Fibroblast of villous mesenchyme (primary cell): Measurements from ENCODE around the gene BUD23. TPM values are rescaled to one million over a fixed set of nuclear protein-coding genes. Genes with fewer than 3 reads are reported as not detected.
"Not testable (repeated sequence)": the region's sequence is repeated elsewhere in the genome, so short reads cannot be mapped to it uniquely, and the experiment has no call there.

Source experiments
- DNase-seq: peaks from one replicate; pipeline ENCODE4 v3.0.0-alpha.2; 2010; ENCODE audit warnings: low read depth
- H3K4me3 ChIP-seq: 2 replicates; pipeline ENCODE4 v1.5.1; 2011; ENCODE audit warnings: low read depth, mild to moderate bottlenecking, low read length
- total RNA-seq: library from RNA; depleted of rRNA; stranded (reverse); fragments of >200 nt; gene quantifications from 2 replicates; pipeline ENCODE4 v1.2.3, GENCODE V29; 2012
- TF ChIP-seq, protein P1 (sequence below): IDR thresholded peaks from 2 replicates; pipeline ENCODE4 v1.5.1; 2012; ENCODE audit warnings: low read depth, mild to moderate bottlenecking, low read length; ENCODE audit not compliant: insufficient read depth

The BUD23 gene
- total RNA-seq, 1 donor: 39.7 TPM

DNA sequence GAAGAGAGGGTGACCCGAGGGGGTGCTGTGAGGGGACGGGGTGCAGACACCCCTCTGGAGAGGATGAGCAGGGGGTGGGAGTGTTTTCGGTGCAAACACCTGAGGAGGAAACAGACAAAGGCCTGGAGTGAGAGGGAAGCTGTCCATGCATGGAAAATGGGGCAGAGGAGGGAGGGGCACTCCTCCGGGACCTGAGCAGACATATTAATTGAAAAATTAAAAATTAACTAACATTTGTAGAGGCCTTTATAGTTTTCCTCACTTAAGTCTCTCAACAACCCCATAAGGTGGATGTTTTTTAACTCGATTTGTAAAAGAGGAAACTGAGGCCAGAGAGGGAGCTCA, 14.5 kb upstream of the BUD23 start:
- H3K4me3 ChIP-seq: peak overlapping the region; percentile 73
- no peak for DNase-seq
- TF ChIP-seq, protein P1, sequence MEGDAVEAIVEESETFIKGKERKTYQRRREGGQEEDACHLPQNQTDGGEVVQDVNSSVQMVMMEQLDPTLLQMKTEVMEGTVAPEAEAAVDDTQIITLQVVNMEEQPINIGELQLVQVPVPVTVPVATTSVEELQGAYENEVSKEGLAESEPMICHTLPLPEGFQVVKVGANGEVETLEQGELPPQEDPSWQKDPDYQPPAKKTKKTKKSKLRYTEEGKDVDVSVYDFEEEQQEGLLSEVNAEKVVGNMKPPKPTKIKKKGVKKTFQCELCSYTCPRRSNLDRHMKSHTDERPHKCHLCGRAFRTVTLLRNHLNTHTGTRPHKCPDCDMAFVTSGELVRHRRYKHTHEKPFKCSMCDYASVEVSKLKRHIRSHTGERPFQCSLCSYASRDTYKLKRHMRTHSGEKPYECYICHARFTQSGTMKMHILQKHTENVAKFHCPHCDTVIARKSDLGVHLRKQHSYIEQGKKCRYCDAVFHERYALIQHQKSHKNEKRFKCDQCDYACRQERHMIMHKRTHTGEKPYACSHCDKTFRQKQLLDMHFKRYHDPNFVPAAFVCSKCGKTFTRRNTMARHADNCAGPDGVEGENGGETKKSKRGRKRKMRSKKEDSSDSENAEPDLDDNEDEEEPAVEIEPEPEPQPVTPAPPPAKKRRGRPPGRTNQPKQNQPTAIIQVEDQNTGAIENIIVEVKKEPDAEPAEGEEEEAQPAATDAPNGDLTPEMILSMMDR: no peak

- no peak for DNase-seq
- TF ChIP-seq, protein P1: no peak
- no peak overlapping the region for H3K4me3 ChIP-seq
These were observed 14.1 kb upstream of the BUD23 start for GRCh38 chr7:73669288-73669701.

- TF ChIP-seq, protein P1: no peak
- no peak for DNase-seq
- no peak overlapping the region for H3K4me3 ChIP-seq
These were observed 13.5 kb upstream of the BUD23 start for GRCh38 chr7:73669858-73670385.

DNA sequence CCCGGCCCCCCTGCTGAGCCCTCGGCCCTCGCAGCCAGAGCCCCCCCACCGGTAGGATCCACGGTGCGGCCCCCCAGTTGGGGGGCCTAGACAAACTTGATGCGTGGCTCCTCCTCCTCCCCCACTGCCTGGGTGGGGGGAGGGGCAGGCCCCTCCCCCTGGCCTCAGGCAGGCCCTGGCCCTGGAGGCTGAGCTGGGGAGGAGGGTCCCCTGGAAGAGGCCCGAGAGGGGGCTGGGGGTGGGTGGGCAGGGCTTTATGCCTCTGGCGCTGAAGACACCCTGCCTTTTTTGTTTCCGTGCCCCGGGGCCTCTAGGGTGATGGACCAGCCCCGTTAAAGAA, 12.1 kb upstream of the BUD23 start:
- no peak overlapping the region for H3K4me3 ChIP-seq
- no peak for DNase-seq
- TF ChIP-seq, protein P1: no peak

DNA sequence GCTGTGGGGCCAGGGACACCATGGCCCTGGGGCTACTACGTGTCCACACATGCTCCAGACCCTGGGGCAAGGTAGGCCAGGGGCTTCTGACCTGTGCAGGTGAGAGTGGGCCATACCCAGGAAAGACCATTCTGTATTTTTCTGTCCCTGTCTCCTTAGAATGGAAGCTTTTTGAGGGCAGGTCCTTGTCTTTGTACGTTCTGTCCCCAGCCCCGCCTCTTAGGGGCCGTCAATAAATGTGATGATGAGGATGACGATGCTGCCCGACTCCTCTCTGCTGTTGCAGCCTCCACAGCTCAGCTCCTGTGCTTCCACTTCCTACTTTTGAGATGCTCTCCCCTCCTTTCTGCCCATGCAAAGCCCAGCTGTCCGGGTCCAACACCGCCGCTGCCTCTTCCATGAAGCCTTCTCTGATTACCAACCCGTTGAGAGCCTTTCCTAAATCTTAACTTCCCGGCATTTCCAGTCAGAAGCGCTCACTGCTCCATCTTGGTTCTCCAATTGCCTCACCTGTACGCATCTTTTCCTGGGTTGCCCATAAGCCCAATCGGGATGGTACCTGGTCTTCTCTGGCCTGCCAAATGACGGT, 11.4 kb upstream of the BUD23 start:
- H3K4me3 ChIP-seq: no peak overlapping the region
- TF ChIP-seq, protein P1: no peak
- DNase-seq: no peak

GRCh38 chr7:73674468-73675124, 8.8 kb upstream of the BUD23 start:
- TF ChIP-seq, protein P1: no peak
- H3K4me3 ChIP-seq: no peak overlapping the region
- no peak for DNase-seq

- not testable (repeated sequence) for DNase-seq, H3K4me3 ChIP-seq
These were observed 7.3 kb upstream of the BUD23 start for GRCh38 chr7:73676062-73676461.
